ENCODE data around the gene PRRX2.
A peak's percentile ranks its signal among the peaks of the same experiment; 100 is the strongest.
"Not testable (repeated sequence)": the region's sequence is repeated elsewhere in the genome, so short reads cannot be mapped to it uniquely, and the experiment has no call there.

PRRX2 gene

DNA sequence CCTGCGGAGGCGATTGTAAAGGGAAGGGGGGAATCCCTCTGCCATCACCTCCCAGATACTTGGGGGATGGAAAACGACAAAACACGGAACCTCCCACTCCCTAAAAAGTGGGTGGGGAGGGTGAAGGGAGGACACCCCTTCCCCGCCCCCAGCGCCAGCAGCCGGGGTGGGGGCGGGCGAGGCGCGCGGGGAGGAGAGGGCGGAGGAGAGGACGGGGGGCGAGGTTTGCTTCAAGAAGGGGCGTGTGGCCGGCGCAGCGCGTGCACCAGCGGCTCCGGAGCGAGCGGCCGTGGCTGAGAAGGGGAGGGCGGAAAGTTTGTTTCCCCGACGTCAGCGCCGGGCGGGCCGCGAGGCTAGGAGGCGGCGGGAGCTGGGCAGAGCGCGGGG lies at the start of gene PRRX2:
Gene PRRX2 (plus strand): TSS at position 259 of the 387 bp plus-strand sequence. CDS start 221 bp downstream, outside the sequence.
- peak; percentile 38 for DNase-seq

DNA sequence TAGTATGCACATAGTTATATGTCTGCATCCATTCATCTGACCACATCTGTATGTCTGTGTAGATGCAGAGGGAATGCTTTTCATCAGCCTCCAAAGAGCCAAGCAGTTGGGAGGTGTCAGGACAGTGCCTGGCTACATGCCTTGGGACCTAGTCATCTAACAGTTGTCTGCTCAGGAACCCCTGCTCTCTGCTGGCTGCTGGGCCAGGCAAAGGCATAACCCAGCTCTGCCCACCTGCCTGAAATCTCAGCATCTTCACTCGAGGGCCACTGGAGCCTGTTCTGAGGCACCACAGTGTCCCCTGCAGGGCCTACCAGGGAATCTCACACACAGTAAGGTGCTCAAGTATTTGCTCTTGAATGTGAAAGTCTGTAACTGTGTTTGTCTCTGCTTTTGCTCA lies 48.3 kb upstream of the PRRX2 start:
- no peak for DNase-seq

DNA sequence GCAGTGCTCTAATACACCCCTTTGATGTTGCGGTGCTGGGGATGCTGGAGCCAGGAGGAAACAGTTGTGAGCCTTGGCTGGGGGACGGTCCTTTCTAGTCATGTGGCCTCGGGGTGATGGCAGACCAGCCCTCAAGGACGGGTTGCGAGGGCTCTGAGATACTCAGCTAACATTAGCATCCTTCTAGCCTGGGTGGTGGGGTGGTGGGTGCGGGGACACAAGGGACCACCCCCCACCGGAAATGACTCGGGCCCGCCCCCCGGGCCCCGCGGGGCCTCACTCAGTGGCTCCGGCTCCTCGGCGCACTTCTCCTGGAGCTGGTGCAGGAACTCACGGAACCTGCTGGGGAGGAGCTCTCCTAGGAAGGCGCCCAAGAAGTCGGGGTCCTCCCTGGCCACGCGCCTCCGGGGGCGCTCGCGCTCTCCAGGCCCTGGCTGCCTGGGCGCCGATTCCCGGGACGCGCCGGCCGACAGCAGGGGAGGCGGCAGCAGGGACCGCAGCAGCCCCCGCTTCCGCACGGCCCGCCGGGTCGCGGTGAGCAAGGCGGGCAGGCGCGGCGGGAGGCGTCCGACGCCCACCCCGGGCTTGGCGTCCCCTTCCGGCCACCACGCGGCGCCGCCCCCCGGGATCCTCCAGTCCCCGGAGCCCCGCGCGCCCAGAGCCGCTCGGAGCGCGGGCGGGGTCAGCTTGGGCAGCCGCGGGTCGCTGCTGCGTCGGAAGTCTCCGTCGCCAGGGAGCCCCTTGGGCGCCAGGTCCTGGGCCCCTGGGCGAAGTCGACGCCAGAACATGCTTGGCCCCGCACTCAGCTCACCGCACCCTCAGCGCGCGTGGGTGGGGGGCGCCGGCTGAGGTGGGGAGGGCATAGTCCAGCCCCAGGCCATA lies 45.4 kb upstream of the PRRX2 start:
- no peak for DNase-seq

DNA sequence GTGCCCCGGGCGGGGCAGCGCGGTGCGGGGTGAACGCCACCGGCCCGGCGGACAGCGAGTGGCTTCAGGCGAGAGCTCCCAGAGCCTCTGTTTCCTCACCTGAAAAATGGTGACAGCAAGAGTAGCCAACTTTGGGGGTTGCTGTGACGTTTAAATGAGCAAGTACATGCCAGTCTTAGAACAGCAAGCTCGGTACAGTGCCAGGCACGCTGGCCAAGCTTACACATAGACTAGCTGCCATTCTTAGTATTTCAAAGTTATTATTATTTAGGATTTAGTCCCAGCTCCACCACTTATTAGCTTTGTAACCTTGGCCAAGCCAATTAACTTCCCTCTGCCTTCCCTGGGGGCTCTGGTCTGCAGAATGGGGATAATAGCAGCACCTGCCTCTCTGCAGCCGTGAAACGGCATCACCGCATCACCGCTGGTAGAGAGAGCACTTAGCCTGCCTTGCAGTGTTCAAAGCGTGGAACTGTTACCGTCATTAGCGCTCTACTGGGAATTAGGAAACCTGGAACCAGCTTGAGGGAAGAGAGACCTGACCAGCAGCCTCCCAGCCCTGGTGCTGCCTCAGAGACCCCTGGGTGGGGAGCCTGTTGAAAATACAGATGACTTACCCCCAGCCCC lies 44.7 kb upstream of the PRRX2 start, which contains the start of gene C9orf50:
Gene C9orf50 (minus strand): TSS at position 433 of the 627 bp plus-strand sequence. CDS start 527 bp downstream, outside the sequence.
- no peak for DNase-seq

DNA sequence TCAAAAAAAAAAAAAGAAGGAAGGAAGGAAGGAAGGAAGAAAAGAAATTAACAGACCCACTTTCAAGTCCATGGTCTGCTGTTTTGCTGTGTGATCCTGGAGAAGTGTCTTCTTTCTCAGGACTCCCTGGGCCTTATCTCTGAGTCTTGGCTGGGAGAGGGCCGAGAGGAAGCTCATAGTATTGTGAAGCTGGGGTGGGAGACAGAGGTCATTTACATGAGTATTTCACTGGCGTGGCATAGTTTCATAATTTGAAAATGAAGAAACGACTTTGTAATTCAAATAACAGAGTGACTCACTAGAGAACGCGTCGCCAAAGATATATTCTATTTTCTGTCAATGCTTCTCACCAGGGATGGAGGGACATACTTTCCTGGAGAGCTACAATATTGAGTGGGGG lies 42.1 kb upstream of the PRRX2 start:
- DNase-seq, result no peak

DNA sequence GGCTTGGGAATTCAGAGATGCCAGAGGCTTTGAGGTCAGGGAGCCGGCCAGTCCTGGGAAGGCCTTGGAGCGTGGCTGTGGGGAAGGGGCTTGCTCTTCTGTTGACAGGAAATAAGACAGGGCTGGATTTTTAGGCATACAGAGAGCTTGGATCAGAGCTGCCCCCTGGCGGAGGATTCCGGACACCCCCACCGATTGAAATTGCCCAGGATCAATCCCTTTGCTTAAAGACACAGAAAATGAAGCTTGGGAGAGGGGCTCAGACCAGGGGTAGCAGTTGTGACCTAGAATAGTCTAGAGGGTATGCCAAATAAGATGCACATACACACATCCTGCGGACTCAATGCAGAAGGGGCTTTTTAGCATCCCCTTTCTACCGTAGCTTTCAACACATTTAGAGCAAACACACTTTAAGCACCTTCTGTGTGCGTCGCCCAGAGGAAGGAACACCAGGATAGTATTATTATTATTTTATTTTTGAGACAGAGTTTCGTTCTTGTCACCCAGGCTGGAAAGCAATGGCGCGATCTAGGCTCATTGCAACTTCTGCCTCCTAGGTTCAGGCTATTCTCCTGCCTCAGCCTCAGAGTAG lies 41.2 kb upstream of the PRRX2 start:
- peak; percentile 73 for DNase-seq

DNA sequence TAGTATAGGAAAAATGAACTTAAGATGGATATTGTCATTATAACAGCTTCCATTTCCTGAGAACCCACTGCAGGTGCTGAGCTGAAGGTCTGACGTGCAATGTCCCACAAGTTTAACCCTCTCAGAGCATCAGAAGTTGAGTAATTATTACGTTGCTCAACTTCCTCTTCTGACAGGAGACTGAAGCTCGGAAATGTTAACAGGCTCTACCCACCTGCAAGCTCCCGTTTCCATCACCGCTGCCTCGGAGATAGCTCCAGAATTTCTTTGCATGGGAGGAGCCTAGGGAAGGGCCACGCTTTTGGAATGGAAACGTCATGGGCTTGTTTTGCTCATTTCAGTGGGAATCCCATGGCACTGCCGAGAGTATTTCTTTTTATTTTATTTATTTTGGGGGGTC lies 40.5 kb upstream of the PRRX2 start:
- DNase-seq, result no peak

DNA sequence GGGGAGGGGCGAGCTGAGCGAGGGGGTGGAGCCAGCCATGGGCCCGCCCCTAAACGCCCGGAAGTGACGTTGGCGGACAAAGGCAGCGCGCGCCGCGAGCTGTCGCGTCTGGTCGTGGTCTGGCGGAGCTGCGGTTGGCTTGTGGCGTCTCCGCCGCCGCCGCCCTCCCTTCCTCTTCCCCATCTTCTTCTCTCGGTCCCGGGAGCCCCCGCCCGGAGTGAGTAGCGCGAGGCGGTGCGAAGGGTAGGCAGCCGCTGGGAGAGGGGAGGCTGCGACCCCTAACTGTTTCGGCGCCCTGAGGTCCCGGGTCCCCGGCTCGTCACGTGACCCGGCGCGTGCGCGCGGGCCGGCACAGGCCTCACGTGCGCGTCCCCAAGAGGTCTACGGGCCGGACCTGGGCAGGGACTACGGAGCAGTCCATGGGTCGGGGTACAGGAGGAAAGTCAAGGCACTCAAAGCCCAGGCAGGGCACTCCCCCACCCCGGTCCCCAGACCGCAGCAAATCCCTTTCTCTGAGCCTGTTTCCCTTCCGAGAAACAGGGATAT lies 39.3 kb upstream of the PRRX2 start, which contains the start of gene NTMT1:
Gene NTMT1 (plus strand): TSS at position 85 of the 546 bp plus-strand sequence. CDS start 6,541 bp downstream, outside the sequence.
- peak; percentile 92 for DNase-seq

DNA sequence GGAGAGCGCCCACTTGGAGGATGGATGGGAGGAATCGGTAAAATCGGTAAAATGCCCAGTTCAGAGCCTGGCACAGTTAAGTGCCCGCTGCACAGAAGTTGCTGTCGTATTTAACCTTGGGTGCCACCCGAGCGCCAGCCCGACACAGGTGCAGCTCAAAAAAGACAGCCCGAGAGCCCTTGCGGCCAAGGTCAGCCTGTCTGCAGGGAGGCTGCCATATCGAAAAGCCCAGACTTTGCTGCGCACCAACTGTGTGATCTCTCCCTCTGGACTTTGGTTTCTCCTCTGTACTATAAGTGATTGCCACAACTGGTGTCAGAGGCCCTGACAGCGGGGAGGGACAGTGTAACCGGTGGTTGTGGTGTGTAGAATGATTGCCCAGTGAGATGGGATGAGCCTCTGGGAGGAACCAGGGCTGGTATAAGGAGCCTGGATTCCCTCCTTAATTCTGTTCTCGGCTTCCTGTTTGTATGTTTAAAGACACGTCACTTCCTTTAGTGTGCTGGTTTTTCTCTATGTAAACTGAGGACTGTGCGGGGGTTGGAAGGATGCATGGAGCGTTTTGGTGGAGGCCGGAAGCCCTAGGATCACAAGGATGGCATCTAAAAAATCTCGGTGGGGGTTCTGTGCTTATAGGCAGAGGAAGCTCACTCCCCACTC lies 38.7 kb upstream of the PRRX2 start:
- peak; percentile 46 for DNase-seq

DNA sequence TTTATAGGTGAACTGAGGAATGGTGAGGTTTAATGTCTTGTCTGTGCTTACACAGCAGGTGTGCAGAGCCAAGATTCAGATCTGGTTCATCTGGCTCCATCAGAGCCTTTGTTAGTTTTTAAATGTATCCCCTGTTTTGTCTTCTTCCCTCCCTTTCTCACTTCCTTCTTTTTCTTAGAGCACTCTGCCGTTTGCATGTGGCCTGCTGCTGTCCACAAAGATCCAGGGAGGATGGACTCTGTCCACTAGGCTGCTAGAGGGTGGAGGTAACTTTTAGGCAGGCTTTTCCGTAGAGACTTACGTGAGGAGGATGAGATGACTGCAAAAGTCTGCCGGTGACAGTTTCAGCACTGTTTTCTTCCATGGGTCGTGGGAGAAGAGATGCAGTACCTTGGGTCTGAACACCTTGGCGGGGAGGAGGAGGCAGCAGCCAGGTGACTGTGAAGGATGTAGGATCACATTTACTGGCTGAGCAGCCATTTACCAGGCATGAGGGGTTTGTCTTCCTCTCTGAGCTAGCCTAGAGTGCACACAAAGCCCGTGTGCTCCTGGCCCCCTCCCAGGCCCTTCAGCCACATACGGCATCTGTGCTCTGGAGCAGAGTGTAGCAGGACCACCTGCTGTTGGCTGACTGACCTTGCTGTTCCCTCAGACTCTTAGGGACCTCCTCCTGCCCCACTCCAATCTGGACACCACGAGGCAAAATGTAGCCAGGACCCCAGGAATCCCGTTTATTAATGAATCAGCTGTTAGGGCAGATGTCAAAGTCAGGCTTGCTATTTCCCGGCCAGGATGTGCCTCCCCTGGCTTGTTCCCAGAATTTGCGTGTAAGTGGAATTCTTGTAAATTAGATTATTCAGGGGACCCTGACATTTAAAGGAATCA lies 37.6 kb upstream of the PRRX2 start:
- no peak for DNase-seq

DNA sequence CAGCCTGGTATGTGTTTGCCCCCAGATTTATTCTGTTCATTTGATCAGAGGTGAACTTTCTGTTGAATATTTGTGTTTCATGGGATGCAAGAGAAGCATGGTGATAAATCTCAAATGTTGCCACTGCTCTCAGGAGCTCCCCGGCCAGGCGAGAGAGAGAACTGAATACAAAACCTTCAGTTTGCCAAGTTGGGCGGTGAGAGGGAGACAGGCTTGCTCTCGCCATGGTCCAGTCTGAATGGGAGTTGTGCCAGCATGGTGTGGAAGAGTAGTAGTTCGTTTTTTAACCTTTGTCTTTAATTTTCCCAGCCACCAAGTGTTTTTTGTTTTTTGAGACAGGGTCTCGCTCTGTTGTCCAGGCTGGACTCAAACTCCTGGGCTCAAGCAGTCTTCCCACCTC lies 36.7 kb upstream of the PRRX2 start:
- DNase-seq, result no peak

DNA sequence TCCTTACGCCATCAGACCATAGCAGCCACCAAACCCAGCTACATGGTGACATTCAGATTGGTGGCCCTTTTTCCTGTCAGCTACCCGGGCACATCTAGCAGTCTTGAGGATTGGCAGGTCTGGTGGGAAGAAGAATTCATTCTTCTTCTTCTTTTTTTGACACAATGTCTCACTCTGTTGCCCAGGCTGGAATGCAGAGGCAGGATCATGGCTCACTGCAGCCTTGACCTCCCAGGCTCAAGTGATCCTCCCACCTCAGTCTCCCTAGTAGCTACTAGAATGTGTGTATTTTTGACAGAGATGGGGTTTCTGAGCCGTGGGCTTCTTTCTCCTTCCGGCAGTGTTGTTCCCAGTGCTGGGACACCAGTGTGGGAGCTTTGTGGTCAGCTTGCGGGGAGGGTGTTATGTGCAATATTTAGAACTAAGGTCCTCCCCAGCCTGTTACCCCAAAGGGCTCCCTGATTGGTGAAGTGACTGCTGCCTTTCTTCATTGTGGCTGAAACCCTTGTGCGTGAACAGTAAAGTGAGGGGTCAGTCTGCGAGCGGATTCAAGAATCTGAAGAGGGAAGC lies 36.1 kb upstream of the PRRX2 start:
- no peak for DNase-seq

DNA sequence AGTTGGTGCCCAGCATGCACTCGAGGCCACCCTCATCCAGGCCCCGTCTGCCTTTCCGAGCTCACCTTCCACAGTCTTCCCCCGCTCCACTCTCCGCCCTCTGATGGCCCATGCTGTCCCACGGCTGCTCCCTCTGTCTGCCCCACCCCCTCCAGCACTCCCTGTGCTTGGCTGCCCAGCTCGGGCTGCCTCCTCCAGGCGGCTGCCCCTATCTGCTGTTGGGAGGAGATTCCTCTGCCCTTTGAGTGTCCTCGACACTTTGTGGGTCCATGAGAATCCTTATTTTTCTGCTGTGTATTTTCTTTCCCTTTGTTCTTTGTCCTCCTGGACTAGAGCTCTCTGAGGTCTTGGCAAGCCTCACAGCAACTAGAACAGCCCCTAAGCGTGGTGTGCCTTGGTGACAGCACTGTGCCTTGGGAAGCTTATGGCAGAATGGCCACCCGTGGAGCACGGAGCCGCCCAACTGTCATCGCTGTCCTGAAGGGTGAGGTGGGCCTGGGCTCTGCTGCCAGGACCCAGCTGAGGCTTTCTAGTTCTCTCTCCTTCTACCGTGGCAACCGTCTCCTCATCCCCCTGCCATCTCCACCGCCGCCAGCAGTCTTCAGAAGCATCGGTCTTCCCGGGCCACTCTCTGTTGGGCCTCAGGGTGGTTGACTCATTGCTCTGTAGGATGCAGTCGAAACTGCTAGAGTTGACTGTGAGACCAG lies 34.3 kb upstream of the PRRX2 start:
- DNase-seq, result no peak

DNA sequence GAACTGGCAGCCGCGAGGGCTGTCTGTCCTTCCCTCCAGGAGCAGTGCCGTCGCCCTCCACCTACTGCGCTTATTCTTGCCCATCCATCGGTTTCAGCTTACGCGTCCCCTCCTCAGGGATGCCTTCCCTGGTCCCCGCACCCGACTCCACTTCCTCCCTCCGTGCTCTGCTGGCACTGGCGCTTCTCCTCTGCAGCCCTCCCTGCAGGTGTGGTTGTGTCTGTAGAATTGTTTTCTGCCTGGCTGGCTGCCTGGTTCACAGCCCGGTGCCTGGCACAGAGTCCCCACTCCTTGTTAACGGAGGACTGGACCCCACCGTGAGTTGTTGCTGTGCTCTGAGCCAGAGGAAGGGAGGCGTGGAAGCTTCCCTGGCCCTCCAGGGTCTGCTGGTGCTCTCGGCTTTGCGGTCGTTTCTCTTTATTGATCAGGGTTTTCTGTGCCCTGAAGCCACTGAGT lies 33.7 kb upstream of the PRRX2 start:
- no peak for DNase-seq

DNA sequence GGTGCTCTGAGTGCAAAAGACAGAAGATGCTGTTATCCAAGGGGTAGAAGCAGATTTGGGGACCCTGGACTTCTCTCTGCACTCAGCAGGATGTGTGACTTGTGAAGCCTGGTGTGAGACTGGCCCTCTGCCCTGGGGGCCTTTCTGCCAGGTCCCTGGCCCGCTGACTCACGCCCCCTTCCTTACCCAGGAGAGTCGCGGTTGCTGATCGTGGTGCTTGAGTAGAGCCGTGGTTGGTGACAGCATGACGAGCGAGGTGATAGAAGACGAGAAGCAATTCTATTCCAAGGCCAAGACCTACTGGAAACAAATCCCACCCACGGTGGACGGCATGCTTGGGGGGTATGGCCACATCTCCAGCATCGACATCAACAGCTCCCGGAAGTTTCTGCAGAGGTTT lies 33.0 kb upstream of the PRRX2 start:
- DNase-seq, result no peak

DNA sequence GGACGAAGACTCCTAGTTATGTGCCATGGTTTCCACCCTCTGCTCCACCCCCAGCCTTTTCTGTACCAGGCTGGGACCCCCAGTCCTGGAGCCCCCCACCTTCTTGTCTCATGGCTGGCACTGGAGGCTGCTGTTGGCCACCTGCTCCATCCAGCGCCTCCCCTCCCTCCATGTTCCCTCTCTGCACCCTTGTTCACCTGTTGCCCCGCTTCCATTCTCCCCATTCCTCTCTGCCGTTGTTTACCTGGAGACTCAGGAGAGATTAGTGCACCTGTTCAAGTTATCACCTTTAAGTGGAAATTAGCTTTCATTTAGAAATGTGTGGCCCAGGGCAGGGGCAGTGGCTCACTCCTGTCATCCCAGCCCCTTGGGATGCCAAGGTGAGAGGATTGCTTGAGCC lies 32.2 kb upstream of the PRRX2 start:
- no peak for DNase-seq

DNA sequence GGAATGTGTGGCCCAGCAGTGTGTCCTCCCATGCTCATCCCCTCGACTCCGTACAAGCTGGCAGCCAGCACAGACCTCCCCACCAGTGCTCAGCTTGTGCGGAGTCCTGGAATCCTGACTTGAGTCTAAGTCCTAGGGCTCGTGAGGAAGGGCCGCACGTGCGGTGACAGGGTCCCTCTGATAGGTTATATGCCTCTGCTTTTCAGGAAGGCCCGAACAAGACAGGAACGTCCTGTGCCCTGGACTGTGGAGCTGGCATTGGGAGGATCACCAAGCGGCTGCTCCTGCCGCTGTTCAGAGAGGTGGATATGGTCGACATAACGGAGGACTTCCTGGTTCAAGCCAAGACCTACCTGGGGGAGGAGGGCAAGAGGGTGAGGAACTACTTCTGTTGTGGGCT lies 31.6 kb upstream of the PRRX2 start:
- no peak for DNase-seq

DNA sequence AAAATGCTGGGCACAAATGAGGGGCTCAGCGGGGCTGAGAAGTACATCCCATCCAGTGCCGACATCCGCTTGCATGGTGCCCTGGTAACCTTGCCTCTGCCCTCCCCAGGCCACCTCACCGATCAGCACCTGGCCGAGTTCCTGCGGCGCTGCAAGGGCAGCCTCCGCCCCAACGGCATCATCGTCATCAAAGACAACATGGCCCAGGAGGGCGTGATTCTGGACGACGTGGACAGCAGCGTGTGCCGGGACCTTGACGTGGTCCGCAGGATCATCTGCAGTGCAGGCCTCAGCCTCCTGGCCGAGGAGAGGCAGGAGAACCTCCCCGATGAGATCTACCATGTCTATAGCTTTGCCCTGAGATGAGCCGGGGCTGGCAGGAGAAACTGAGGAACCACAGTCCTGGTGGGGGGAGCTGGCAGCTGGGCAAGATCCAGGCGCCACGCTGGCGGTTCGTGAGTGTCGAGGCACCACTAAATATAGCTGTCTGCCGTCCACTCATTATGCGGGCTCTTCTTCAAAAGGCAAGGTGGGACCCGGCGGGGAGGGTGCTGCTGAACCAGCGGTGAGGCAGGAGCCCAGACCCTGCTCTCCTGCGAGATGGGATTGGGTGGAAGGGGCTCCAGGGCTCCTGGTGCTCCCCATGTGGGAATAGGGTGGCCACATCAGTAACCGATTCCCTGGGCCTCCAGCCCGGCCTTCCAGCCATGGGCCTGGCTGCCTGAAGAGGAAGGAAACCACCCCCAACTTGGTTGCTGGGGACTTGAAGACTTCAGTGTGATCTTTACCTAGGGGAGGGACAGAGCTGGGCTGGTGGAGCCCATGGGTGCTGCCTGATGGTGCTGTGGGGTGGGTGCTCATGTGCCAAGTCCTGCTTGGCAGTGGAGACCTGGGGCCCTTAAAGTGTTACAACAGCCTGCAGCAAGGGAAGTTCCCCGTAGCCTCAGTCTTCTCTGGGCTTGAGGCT lies 30.1 kb upstream of the PRRX2 start:
- DNase-seq, result no peak

DNA sequence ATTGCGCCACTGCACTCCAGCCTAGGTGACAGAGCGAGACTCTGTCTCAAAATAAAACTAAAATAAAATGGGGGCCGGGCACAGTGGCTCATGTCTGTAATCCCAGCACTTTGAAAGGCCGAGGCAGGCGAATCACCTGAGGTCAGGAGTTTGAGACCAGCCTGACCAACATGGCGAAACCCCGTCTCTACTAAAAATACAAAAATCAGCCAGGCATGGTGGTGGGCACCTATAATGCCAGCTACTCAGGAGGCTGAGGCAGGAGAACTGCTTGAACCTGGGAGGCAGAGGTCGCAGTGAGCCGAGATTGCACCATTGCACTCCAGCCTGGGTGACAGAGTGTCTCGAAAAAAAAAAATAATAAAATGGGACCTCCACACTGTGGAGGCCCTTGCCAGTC lies 29.1 kb upstream of the PRRX2 start:
- not testable (repeated sequence) for DNase-seq
